IMR-90 (cell line): ENCODE measurements around the gene ERAS.

Source experiments
- ELK1 ChIP-seq: fragments of 150-350 bp; IDR thresholded peaks from 2 replicates; pipeline ENCODE4 v1.6.1; 2016; ENCODE audit warnings: low read depth, mild to moderate bottlenecking, low read length, moderate library complexity, borderline replicate concordance
- FOS ChIP-seq: fragments of 150-350 bp; IDR thresholded peaks from 2 replicates; pipeline ENCODE4 v1.6.1; 2016; ENCODE audit warnings: low read depth, low read length
- POLR2A ChIP-seq: IDR thresholded peaks from 2 replicates; pipeline ENCODE4 v1.6.1; 2012; ENCODE audit warnings: mild to moderate bottlenecking, low read depth, low read length

GRCh38 chrX:48864210-48864609, 37.9 kb downstream of the ERAS start:
- TF ChIP-seq FOS (no peak), POLR2A (no peak), ELK1 (no peak)
